Measurements from ENCODE around the gene PI4KA. TPM values are rescaled to one million over a fixed set of nuclear protein-coding genes. Genes with fewer than 3 reads are reported as not detected.
A peak's percentile ranks its signal among the peaks of the same experiment; 100 is the strongest.

PI4KA gene
- total RNA-seq, 8 experiments from 2014 or later = 22.4 to 76.9 (median 36.2) TPM

DNA sequence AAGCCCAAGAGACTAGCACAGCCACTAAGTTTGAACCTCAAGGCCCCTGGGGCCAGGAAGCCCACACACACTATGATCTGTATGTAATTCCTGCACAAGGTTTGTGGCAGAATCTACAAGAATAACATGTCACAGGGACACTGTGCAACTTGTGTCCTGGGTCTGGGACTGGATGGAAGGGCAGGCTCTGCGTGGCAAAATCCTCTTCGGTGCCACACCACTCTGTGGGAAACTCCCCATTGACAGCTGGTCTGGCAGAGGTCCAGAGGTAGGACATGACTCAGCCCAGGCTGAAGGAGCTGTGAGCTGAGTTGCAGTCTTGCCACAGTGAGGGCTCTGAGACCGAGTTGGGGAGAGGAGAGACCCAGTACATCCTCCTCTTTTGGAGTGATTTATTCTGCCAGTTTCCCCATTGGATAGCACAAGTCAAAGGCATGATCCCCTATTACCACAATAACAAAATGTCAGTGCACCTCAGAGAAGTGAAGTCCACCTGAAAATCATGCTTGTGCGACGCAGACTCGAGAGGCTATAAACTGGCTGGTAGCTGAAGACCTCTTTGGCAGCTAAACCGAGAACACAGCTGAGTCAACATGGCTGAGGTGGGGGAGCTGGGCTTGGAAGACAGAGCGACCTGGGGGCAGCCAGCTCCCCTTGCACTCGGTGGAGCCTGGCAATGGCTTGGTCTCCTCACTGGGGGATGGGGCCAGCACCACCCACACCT, 108.0 kb downstream of the PI4KA start:
- H3K27ac ChIP-seq = peak overlapping the region in 1 of 2 donors; percentile 22
- H3K4me3 ChIP-seq = no peak overlapping the region
- WGBS, 10 experiments = 24 to 100% (median 93%) methylated on average over 2 to 4 of the region's 9 CpGs; no CpG with 5 or more reads in 4 of the 10 experiments
- in situ Hi-C loops (cut with MboI; ENCODE audit: low pct_unique_long_range_greater_than_20kb in 2 of 9, low sequenced_read_pairs in 9 of 9, unreplicated experiment in 9 of 9) = loop anchor here in 1 of 9 experiments (10.0 kb wide), 1 partner anchor 64 kb away; no protein-coding TSS in a partner anchor
- ATAC-seq (replicated peaks in 6 of 8) = peak in 6 of 8 experiments; percentile 32 to 96 (median 82)
- no peaks in the 10 kb centered on the region for H3K4me1 ChIP-seq (replicated peaks in 1 of 2)

DNA sequence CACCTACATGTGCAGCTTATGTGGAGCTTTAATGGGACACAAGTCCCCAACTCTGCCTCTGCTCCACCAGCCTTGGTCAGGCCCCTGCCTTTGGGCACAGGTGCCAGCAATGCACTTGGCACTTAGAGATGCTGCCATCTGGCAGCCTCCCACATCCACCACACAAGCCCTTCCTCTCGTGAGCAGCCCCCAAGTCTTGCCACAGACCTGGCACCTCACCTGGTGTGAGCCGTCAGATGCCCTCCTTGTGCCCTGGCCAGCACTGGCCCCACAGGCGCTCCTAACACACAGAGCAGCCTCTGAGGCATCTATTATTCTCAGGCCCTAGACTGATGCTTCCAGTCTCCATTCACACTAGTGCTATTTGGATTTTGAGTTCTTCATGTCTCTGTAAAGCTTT, 109.2 kb downstream of the PI4KA start:
- no peak for ATAC-seq (replicated peaks in 6 of 8)
- WGBS, 10 experiments = 80 to 100% (median 100%) methylated on average over 1 to 2 of the region's 3 CpGs; no CpG with 5 or more reads in 7 of the 10 experiments
- in situ Hi-C loops (cut with MboI; ENCODE audit: low pct_unique_long_range_greater_than_20kb in 2 of 9, low sequenced_read_pairs in 9 of 9, unreplicated experiment in 9 of 9) = no loop called here
- Histone ChIP-seq H3K4me1 (replicated peaks in 1 of 2) (no peaks in the 10 kb centered on the region), H3K4me3 (no peak overlapping the region), H3K27ac (no peak overlapping the region)

DNA sequence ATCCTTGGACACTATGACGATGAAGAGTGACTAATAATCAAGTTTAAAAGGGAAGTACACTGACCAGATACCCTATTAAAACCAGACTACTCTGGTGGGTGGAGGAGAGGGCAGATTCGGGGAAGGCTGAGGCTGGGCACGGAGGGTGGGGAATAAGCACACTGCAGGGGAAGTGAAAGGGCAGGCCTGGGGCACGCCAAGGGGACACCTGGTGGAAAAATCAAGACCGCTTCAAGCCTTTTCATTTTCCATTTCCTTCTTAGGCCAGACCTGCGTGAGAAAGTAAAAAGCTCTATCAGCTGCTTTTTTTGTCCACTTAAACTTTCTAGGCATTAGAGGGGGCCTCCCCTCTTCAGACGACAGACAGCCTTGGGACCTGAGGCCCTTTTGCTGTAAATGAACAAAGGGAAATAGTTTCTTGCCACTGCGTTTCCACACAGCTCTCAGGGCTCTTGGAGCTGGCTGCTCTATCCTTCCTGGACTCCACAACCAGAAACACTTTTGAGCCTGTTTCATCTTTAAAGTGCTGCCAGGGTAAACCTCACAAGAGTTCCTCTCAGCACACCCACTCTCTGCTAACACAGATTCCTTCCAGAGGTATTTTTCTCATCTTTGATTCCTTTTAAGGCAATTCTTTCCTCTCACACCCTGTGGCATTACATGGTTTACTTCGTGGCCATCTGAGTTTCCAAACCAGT, 109.7 kb downstream of the PI4KA start:
- H3K27ac ChIP-seq = no peak overlapping the region
- WGBS, 10 experiments = 83 to 95% (median 91%) methylated on average over 1 to 5 of the region's 9 CpGs; no CpG with 5 or more reads in 4 of the 10 experiments

DNA sequence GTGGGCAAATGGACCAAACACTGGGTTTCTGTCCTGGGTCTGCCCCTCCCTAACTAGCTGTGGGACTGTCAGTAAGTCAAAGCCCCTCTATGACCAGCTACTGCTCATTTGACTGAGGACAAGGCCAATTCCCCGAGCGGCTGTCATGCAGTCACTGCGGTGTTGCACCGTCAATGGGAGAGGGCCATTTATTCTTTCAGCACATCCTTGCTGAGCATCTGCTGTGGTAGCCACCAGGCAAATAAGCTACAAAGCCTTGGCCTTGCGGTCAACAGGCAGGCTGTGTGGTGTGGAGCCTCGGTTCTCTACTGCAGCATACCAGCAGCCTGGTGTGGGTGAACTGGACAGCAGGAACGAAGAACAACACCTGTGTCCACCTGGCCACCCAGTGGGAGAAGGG, 110.5 kb downstream of the PI4KA start:
- WGBS, 10 experiments = 89 to 90% methylated on average over 3 to 5 of the region's 7 CpGs; no CpG with 5 or more reads in 8 of the 10 experiments
- in situ Hi-C loops (cut with MboI; ENCODE audit: low pct_unique_long_range_greater_than_20kb in 2 of 9, low sequenced_read_pairs in 9 of 9, unreplicated experiment in 9 of 9) = no loop called here
- no peak for ATAC-seq (replicated peaks in 6 of 8)
- Histone ChIP-seq H3K4me3 (no peak overlapping the region), H3K4me1 (replicated peaks in 1 of 2) (no peaks in the 10 kb centered on the region), H3K27ac (peak overlapping the region in 1 of 2 donors; percentile 15)

More for the DNA sequence above, 109.7 kb downstream of the PI4KA start:
- in situ Hi-C loops (cut with MboI; ENCODE audit: low pct_unique_long_range_greater_than_20kb in 2 of 9, low sequenced_read_pairs in 9 of 9, unreplicated experiment in 9 of 9) = no loop called here
- no peak overlapping the region for H3K4me3 ChIP-seq
- ATAC-seq (replicated peaks in 6 of 8) = peak in 1 of 8 experiments; percentile 46
- no peaks in the 10 kb centered on the region for H3K4me1 ChIP-seq (replicated peaks in 1 of 2)

DNA sequence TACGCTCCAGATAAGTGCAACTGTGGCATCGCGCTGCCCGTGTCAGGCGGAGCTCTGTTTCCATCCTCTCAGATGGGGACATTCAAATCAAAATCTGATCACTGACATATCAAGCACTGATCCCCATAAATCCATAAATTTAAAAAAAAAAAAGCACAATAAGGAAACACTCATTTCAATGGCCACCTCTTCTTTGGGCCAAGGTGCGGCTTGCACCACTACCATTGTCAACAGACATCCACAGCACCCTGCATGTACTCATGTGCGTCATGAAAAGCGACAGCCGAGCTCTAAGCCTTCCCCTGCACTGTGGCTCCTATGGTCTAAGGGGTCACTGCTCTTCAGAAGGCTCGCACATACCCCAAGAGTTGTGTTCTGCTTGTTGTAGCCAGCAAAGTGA, 111.4 kb downstream of the PI4KA start:
- ATAC-seq (replicated peaks in 6 of 8) = no peak
- 87 to 100% (median 95%) methylated on average over 1 to 7 of the region's 10 CpGs; no CpG with 5 or more reads in 3 of the 10 experiments for WGBS, 10 experiments
- in situ Hi-C loops (cut with MboI; ENCODE audit: low pct_unique_long_range_greater_than_20kb in 2 of 9, low sequenced_read_pairs in 9 of 9, unreplicated experiment in 9 of 9) = no loop called here

DNA sequence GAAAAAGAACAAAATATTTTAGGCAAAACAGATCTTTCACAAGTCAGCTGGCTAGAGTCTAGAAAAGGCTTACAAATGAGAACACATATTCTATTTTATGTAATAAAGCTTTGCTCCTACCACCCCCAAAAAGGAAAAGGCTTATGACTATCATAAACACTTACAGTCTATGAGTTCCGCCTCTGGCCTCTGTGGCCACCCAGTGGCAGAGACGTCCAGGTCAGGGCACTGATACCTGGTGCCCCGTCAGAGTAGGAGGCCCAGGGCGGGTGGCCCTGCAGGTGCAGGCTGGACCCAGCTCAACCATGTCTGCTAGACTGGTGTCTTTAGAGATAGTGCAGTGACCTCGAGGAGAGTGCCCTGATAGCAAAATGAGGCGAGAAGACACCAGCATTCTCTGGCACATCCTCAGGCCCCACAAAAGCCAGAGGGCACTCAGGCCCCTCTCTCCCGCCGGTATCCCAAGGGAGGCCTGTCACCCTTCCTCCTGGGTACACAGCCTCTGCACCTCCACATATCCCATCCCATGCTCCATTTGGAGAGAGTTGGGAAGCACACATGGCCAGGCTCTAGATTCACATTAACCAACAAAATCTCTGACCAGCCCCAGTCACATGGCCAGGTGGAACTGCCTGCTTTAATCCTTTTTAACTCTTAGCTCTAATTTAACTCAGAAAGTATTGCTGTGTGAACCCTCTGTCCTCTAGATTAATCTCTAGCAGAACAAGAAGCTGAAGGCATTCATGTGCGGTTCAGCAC, 112.0 kb downstream of the PI4KA start:
- no peaks in the 10 kb centered on the region for H3K4me1 ChIP-seq (replicated peaks in 1 of 2)
- peak overlapping the region in 1 of 2 donors; percentile 37 for H3K27ac ChIP-seq
- in situ Hi-C loops (cut with MboI; ENCODE audit: low pct_unique_long_range_greater_than_20kb in 2 of 9, low sequenced_read_pairs in 9 of 9, unreplicated experiment in 9 of 9) = no loop called here
- WGBS, 10 experiments = 92 to 100% (median 97%) methylated on average over 1 to 8 of the region's 9 CpGs; no CpG with 5 or more reads in 4 of the 10 experiments
- peak in 3 of 8 experiments; percentile 48 to 70 (median 53) for ATAC-seq (replicated peaks in 6 of 8)
- no peak overlapping the region for H3K4me3 ChIP-seq

More for the DNA sequence above, 111.4 kb downstream of the PI4KA start:
- Histone ChIP-seq H3K4me3 (no peak overlapping the region), H3K4me1 (replicated peaks in 1 of 2) (no peaks in the 10 kb centered on the region), H3K27ac (peak overlapping the region in 1 of 2 donors; percentile 37)

DNA sequence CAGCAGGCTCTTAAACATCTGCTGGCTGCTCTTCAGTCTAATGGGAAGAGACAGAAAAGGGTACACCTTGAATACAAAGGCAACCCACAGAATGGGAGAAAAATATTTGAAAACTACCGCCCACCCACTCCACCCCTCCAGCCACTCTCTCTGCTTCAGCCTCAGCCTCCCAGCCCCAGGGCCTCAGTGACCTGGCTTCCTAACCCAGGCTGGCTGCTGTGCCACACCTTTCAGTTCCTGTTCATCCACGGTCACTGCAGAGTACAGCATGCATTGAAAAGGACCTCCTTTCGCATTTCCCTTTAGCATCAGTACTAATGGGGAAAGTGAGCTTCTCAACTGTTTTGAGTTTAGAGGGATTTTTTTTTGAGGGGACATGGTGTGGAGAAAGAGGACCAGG, 113.5 kb downstream of the PI4KA start:
- no peak overlapping the region for H3K27ac ChIP-seq
- H3K4me1 ChIP-seq (replicated peaks in 1 of 2) = no peaks in the 10 kb centered on the region
- in situ Hi-C loops (cut with MboI; ENCODE audit: low pct_unique_long_range_greater_than_20kb in 2 of 9, low sequenced_read_pairs in 9 of 9, unreplicated experiment in 9 of 9) = no loop called here
- peak in 2 of 8 experiments; percentile 61 to 63 for ATAC-seq (replicated peaks in 6 of 8)
- no peak overlapping the region for H3K4me3 ChIP-seq
- 65 to 100% (median 91%) methylated on average over 1 to 3 of the region's 3 CpGs; no CpG with 5 or more reads in 4 of the 10 experiments for WGBS, 10 experiments

DNA sequence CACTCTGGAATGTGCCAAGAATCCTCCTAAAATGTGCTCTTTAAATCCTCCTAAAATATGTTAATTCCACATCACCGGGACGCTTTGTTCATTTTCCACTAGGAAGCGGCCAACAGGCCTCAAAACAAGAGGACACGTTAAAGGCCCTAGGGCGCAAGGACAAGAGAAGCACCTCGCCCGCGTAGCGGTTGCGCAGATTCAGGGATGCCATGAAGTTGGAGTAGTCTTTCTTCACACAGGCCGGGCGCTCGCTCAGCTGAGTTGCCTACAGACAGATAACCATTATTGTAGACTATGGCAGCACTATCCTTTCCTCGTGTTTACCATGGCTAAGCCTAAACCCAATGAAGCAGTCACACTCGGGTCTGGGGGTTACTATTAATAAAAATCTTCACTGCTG, 114.2 kb downstream of the PI4KA start:
- no peak for ATAC-seq (replicated peaks in 6 of 8)
- peak overlapping the region in 1 of 2 donors; percentile 45 for H3K27ac ChIP-seq
- in situ Hi-C loops (cut with MboI; ENCODE audit: low pct_unique_long_range_greater_than_20kb in 2 of 9, low sequenced_read_pairs in 9 of 9, unreplicated experiment in 9 of 9) = no loop called here
- 86 to 100% (median 92%) methylated on average over 2 to 13 of the region's 15 CpGs; no CpG with 5 or more reads in 3 of the 10 experiments for WGBS, 10 experiments
- no peaks in the 10 kb centered on the region for H3K4me1 ChIP-seq (replicated peaks in 1 of 2)
- no peak overlapping the region for H3K4me3 ChIP-seq

DNA sequence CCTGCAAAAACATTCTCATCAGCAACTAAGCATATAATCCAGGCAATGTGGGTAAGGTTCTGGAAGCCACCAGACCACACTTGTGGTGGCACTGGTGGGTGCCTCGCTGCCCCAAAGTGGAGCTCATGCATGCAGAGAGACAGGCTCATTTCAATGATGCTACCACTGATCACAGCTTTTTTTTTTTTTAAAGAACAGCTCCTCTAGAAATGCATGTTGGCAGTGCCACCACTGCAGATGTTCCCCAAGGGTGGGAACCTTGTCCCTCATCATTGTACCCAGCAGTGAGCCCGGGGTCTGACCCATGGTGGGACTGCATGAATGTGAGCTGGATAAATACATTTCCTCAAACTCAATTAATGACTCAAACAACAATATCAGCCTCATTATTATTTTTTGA, 115.8 kb downstream of the PI4KA start:
- Histone ChIP-seq H3K4me1 (replicated peaks in 1 of 2) (no peaks in the 10 kb centered on the region), H3K27ac (no peak overlapping the region), H3K4me3 (no peak overlapping the region)
- 20 to 100% (median 94%) methylated on average over 1 to 2 of the region's 2 CpGs; no CpG with 5 or more reads in 5 of the 10 experiments for WGBS, 10 experiments
- in situ Hi-C loops (cut with MboI; ENCODE audit: low pct_unique_long_range_greater_than_20kb in 2 of 9, low sequenced_read_pairs in 9 of 9, unreplicated experiment in 9 of 9) = no loop called here
- no peak for ATAC-seq (replicated peaks in 6 of 8)

DNA sequence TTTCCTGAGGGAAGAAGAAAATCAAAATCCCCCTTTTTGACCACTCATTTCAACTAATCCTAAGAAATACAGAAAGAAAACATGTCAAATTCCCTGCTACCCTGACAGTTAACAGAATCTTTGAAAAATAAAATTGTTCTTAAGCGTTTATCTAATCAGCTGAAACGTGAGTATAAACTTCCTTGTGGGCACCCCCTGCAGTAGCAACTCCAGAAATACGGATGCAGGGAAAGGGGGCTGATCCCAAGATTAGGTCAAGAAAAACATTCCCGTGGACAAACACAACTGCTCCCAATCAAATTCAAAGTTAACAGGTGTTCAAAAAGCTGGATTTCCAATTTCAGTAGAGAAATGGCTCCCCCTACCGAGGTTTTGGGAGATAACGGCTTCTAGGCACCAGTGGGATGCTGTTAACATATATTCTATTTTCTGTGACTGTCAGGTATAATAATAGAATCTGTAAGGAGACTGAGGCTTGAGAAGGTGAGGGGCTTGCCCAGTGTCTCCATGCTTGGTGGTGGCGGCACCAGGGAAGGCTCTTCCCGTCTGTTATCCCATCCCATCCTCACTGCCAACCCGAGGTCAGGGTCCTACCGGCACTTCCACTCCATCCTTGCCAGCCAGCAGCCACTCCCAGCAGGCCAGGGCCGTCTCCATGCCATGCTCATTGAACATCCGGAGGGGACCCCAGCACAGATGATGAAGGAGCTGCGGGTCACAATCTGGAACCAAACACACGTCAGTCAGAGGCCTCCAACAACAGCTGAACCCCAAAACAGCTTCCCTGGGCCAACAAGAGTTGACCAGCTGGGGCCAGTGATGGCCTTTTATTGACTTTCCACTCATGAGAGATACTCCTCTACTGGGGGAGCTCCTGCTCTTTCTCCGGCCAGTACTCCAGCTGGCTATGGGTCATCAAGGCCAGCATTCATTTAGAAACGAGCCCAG, 116.7 kb downstream of the PI4KA start:
- no peaks in the 10 kb centered on the region for H3K4me1 ChIP-seq (replicated peaks in 1 of 2)
- WGBS, 10 experiments = 53 to 98% (median 68%) methylated on average over 3 to 11 of the region's 16 CpGs; no CpG with 5 or more reads in 1 of the 10 experiments
- ATAC-seq (replicated peaks in 6 of 8) = no peak
- H3K27ac ChIP-seq = no peak overlapping the region
- in situ Hi-C loops (cut with MboI; ENCODE audit: low pct_unique_long_range_greater_than_20kb in 2 of 9, low sequenced_read_pairs in 9 of 9, unreplicated experiment in 9 of 9) = no loop called here
- H3K4me3 ChIP-seq = no peak overlapping the region

DNA sequence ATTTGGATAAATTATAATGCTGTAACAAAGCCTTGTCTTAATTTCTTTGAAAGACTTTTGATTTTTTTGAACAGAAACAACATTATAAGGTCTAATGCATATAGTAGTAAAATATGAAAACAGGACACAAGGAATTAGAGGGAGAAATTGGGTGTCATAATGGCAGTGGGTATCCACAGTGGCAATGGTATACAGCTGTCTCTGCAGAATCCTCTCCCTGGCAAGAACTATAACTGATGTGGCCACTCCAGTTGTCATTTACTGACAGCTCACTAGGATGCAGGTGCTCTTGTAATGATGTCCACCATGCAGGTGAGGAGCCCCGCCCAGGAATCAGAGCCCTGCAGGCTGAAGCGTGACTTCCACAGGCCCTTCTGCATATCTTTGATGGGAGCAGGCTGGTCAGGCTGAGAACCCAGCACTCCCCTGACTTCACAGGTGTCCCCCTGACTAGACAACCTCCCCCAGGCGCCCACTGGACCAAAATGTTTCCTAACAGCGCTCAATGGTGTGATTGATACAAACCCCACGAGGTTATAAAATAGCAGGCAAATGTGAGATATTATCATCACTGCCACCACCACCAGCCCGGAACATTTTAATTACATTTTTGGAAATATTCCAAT, 117.5 kb downstream of the PI4KA start:
- WGBS, 10 experiments = 52 to 100% (median 90%) methylated on average over 1 to 5 of the region's 6 CpGs
- in situ Hi-C loops (cut with MboI; ENCODE audit: low pct_unique_long_range_greater_than_20kb in 2 of 9, low sequenced_read_pairs in 9 of 9, unreplicated experiment in 9 of 9) = no loop called here

More for the DNA sequence above, 117.5 kb downstream of the PI4KA start:
- no peak overlapping the region for H3K27ac ChIP-seq
- H3K4me3 ChIP-seq = no peak overlapping the region
- no peak for ATAC-seq (replicated peaks in 6 of 8)
- no peaks in the 10 kb centered on the region for H3K4me1 ChIP-seq (replicated peaks in 1 of 2)
